ENCODE results near the gene PROS1.

DNA sequence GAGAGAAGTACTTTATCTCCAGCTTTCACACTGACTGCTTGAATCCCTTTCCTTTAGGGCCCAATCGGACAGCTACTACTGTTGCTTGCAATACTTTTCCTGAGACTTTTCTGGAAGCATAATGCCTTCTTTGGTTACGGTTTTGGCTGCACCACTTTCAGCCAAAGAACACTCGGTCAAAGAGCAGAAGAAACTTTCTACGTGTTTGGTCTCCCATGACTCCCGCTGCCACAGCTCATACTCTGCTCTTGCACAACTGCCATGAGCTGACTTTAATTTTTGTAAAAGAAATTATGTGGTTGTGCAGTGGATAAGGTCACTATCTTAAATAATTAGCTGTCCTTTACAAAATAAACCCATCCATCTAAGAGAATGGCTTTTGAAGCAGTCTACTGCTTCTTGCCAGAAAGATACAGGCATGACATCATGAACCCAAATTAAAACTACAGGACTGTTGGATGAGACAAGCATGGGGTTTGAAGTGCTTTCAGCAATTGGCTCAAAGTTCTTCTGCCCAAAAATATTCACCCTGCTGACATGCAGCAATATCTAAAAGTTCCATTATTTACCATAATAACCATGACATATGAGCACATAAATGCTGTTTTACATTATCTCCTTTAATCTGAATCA lies 42.0 kb downstream of the PROS1 start:
- TF ChIP-seq, protein P1, sequence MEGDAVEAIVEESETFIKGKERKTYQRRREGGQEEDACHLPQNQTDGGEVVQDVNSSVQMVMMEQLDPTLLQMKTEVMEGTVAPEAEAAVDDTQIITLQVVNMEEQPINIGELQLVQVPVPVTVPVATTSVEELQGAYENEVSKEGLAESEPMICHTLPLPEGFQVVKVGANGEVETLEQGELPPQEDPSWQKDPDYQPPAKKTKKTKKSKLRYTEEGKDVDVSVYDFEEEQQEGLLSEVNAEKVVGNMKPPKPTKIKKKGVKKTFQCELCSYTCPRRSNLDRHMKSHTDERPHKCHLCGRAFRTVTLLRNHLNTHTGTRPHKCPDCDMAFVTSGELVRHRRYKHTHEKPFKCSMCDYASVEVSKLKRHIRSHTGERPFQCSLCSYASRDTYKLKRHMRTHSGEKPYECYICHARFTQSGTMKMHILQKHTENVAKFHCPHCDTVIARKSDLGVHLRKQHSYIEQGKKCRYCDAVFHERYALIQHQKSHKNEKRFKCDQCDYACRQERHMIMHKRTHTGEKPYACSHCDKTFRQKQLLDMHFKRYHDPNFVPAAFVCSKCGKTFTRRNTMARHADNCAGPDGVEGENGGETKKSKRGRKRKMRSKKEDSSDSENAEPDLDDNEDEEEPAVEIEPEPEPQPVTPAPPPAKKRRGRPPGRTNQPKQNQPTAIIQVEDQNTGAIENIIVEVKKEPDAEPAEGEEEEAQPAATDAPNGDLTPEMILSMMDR (IDR thresholded peaks at IDR 0.05; ENCODE audit: borderline replicate concordance, extremely low read depth, low read length, poor library complexity, severe bottlenecking) = no peak
- no peak for TF ChIP-seq EZH2 (IDR thresholded peaks at IDR 0.05; ENCODE audit: borderline replicate concordance, low read depth, low read length, severe bottlenecking)

Data from DND-41 (cell line).